ENCODE measurements around the gene KHDC1L. TPM values are rescaled to one million over a fixed set of nuclear protein-coding genes. Genes with fewer than 3 reads are reported as not detected.

The KHDC1L gene
- total and polyA plus RNA-seq, 2 of the 4 experiments (the other 2 are of a cell fraction): 0.18 to 0.68 TPM

- Histone ChIP-seq H4K8ac (ENCODE audit: low read depth in 2 of 2, low read length in 2 of 2) (no peak overlapping the region), H2AK5ac (ENCODE audit: low read depth, low read length) (no peak overlapping the region), H4K20me1 (ENCODE audit: insufficient read depth, low read length) (no peaks in the 10 kb centered on the region), H2BK120ac (ENCODE audit: low read depth, low read length) (no peak overlapping the region), H3K23ac (ENCODE audit: low read depth, low read length) (no peak overlapping the region), H2AFZ (replicated peaks; ENCODE audit: low read length, poor library complexity) (no peak overlapping the region), H3K14ac (replicated peaks; ENCODE audit: low read depth, low read length) (no peak overlapping the region), H3K36me3 (ENCODE audit: control insufficient read depth, insufficient read depth, low read length) (no peaks in the 10 kb centered on the region), H3K27ac (ENCODE audit: insufficient read depth, low read length) (no peak overlapping the region), H4K91ac (ENCODE audit: insufficient read depth, low read depth, low read length) (no peak overlapping the region), H2BK5ac (ENCODE audit: low read depth, low read length, poor library complexity, severe bottlenecking) (no peak overlapping the region), H2BK20ac (ENCODE audit: low read depth, low read length) (no peak overlapping the region), H2BK15ac (ENCODE audit: low read depth, low read length) (no peak overlapping the region), H3K9me3 (ENCODE audit: control insufficient read depth, insufficient read depth, low read length) (no peaks in the 10 kb centered on the region), H3K56ac (ENCODE audit: extremely low read depth, insufficient read depth, low read length) (no peak overlapping the region), H3K4me2 (ENCODE audit: low read depth, low read length) (no peak overlapping the region), H3K9me1 (ENCODE audit: insufficient read depth, low read length) (0 out of 2 replicates have a peak, but pooled peaks cover 3% of the 10 kb centered on the region), H3K4ac (ENCODE audit: low read depth, low read length) (no peak overlapping the region), H3K4me3 (ENCODE audit: insufficient read depth, low read depth, low read length) (no peak overlapping the region), H2AK9ac (replicated peaks; ENCODE audit: low read depth, low read length, poor library complexity) (no peak overlapping the region), H3K27me3 (ENCODE audit: control insufficient read depth, insufficient read depth, low read length) (no peaks in the 10 kb centered on the region; the same call in 1 of the 2 replicates), H4K5ac (ENCODE audit: low read depth, low read length) (no peak overlapping the region), H3K18ac (ENCODE audit: low read depth, low read length) (no peak overlapping the region), H3K79me1 (ENCODE audit: low read depth in 1 of 2, low read length in 2 of 2) (no peaks in the 10 kb centered on the region), H3K9ac (ENCODE audit: low read depth, low read length) (no peak overlapping the region), H3K4me1 (ENCODE audit: control insufficient read depth, insufficient read depth, low read length) (0 out of 2 replicates have a peak, but pooled peaks cover 2% of the 10 kb centered on the region)
- in situ Hi-C loops (cut with MboI; ENCODE audit: low sequenced_read_pairs) (no loop called here), intact Hi-C loops (cut with micrococcal nuclease) (no loop called here), dilution Hi-C loops (cut with HindIII; ENCODE audit: low sequenced_read_pairs, unreplicated experiment) (no loop called here)
- ChIA-PET CTCF (no interaction called here), POLR2A (ENCODE audit: unreplicated experiment) (no interaction called here)
- no peak for ATAC-seq (ENCODE audit: low read depth)
- DNase-seq: no peak
- BruUV-seq (replicated peaks): no TSS peak
- 73% methylated on average over 3 of the region's 6 CpGs; no CpG with 5 or more reads in 1 of the 2 experiments for WGBS, 2 experiments (ENCODE audit: extremely low coverage in 2 of 2, insufficient read length in 1 of 2)
- no peak for TF ChIP-seq MAFK (IDR thresholded peaks at IDR 0.05; ENCODE audit: low read depth, low read length)
- TF ChIP-seq CEBPB (IDR thresholded peaks at IDR 0.05; ENCODE audit: low read depth, low read length): no peak
- no peak for TF ChIP-seq POLR2A (IDR thresholded peaks at IDR 0.05; ENCODE audit: low read depth, low read length)
- TF ChIP-seq CTCF (conservative IDR thresholded peaks at IDR 0.05; ENCODE audit: low read depth, low read length): no peak
- TF ChIP-seq RAD21 (IDR thresholded peaks at IDR 0.05; ENCODE audit: low read length): no peak
- TF ChIP-seq ELK1 (IDR thresholded peaks at IDR 0.05; ENCODE audit: borderline replicate concordance, low read depth, low read length): no peak
- TF ChIP-seq NFE2L2 (IDR thresholded peaks at IDR 0.05; ENCODE audit: low read depth, low read length): no peak
- no peak for TF ChIP-seq USF2 (IDR thresholded peaks at IDR 0.05; ENCODE audit: low read depth, low read length)
- no peak for TF ChIP-seq RFX5 (IDR thresholded peaks at IDR 0.05; ENCODE audit: low read depth, low read length)
- TF ChIP-seq CHD1 (IDR thresholded peaks at IDR 0.05; ENCODE audit: low read depth, low read length): no peak
- TF ChIP-seq BHLHE40 (IDR thresholded peaks at IDR 0.05; ENCODE audit: low read depth, low read length): no peak
- TF ChIP-seq MXI1 (IDR thresholded peaks at IDR 0.05; ENCODE audit: borderline replicate concordance, low read depth, low read length): no peak
These were observed 49.2 kb downstream of the KHDC1L start for GRCh38 chr6:73176057-73176456.

All from IMR-90 (cell line).